ENCODE measurements around the gene LIPH.
A peak's percentile ranks its signal among the peaks of the same experiment; 100 is the strongest.

LIPH gene

GRCh38 chr3:185502987-185503386, 49.4 kb downstream of the LIPH start:
- H3K4me3 ChIP-seq (ENCODE audit: low read depth, low read length) = no peak overlapping the region
- peak; percentile 4 for TF ChIP-seq CTCF (IDR thresholded peaks at IDR 0.05; ENCODE audit: low read depth, low read length, missing control alignments)
- DNase-seq (ENCODE audit: low read depth) = no peak

- peak; percentile 61 for DNase-seq (ENCODE audit: low read depth)
- peak within 1 kb of the TSS; percentile 96 for H3K4me3 ChIP-seq (ENCODE audit: low read depth, low read length)
- no peak for TF ChIP-seq CTCF (IDR thresholded peaks at IDR 0.05; ENCODE audit: low read depth, low read length, missing control alignments)
Observed at GRCh38 chr3:185498503-185499396, 53.6 kb downstream of the LIPH start, which contains the start of gene TMEM41A. TSS of gene TMEM41A (minus strand) at chr3:185499035. CDS start at chr3:185498961, 74 bp downstream.

- TF ChIP-seq CTCF (IDR thresholded peaks at IDR 0.05; ENCODE audit: low read depth, low read length, missing control alignments) = no peak
- no peak for DNase-seq (ENCODE audit: low read depth)
Observed at GRCh38 chr3:185490241-185490640, 62.1 kb downstream of the LIPH start.

GRCh38 chr3:185489462-185489861, 62.9 kb downstream of the LIPH start:
- no peak for DNase-seq (ENCODE audit: low read depth)
- no peak overlapping the region for H3K4me3 ChIP-seq (ENCODE audit: low read depth, low read length)
- TF ChIP-seq CTCF (IDR thresholded peaks at IDR 0.05; ENCODE audit: low read depth, low read length, missing control alignments) = no peak

More at GRCh38 chr3:185490241-185490640, 62.1 kb downstream of the LIPH start:
- no peak overlapping the region for H3K4me3 ChIP-seq (ENCODE audit: low read depth, low read length)

GRCh38 chr3:185488465-185488864, 63.9 kb downstream of the LIPH start:
- DNase-seq (ENCODE audit: low read depth) = no peak
- no peak overlapping the region for H3K4me3 ChIP-seq (ENCODE audit: low read depth, low read length)
- no peak for TF ChIP-seq CTCF (IDR thresholded peaks at IDR 0.05; ENCODE audit: low read depth, low read length, missing control alignments)

- TF ChIP-seq CTCF (IDR thresholded peaks at IDR 0.05; ENCODE audit: low read depth, low read length, missing control alignments) = no peak
- no peak for DNase-seq (ENCODE audit: low read depth)
- no peak overlapping the region for H3K4me3 ChIP-seq (ENCODE audit: low read depth, low read length)
Observed at GRCh38 chr3:185486394-185486793, 66.0 kb downstream of the LIPH start.

Data from GM12864 (cell line).